IMR-90 (cell line): ENCODE measurements around the gene RTF1. TPM values are rescaled to one million over a fixed set of nuclear protein-coding genes. Genes with fewer than 3 reads are reported as not detected.

Experiments
- ATAC-seq: fragments of 200-7000 bp; cut with Tn5 transposase; 2 replicates; pipeline ENCODE4 v1.9.1; 2020; ENCODE audit warnings: low read depth, mild to moderate bottlenecking, moderate library complexity
- BruUV-seq: library from RNA; stranded (reverse); fragments of 400-500 nt; replicated peaks from 2 replicates; lab custom pipeline; 2021; lab: Mats Ljungman, UMichigan
- CTCF ChIA-PET: fragments of 300-600 bp; formaldehyde crosslinking; extraction: SDS; loops from one replicate; lab custom pipeline; 2021; ENCODE audit warnings: antibody characterized with exemption; lab: Yijun Ruan, JAX
- POLR2A ChIA-PET: fragments of 300-600 bp; sonication (Branson Sonifier 250); formaldehyde crosslinking; loops from one replicate; lab custom pipeline; 2022; ENCODE audit warnings: antibody characterized with exemption; ENCODE audit not compliant: unreplicated experiment; lab: Charles Lee
- DNase-seq: peaks from one replicate; pipeline ENCODE4 v3.0.0; 2013
- H2AFZ ChIP-seq: replicated peaks from 2 replicates; pipeline ENCODE3; 2013; ENCODE audit warnings: low read length, mild to moderate bottlenecking; ENCODE audit not compliant: poor library complexity
- H2AK5ac ChIP-seq: 2 replicates; pipeline ENCODE4 v1.6.1; 2013; ENCODE audit warnings: low read depth, low read length, inconsistent platforms
- H2AK9ac ChIP-seq: replicated peaks from 2 replicates; pipeline ENCODE3; 2013; ENCODE audit warnings: mild to moderate bottlenecking, low read depth, low read length, moderate library complexity; ENCODE audit not compliant: poor library complexity
- H2BK120ac ChIP-seq: 2 replicates; pipeline ENCODE4 v1.6.1; 2013; ENCODE audit warnings: low read depth, low read length, inconsistent platforms
- H2BK15ac ChIP-seq: 3 replicates; pipeline ENCODE4 v1.6.1; 2013; ENCODE audit warnings: low read depth, low read length, inconsistent platforms
- H2BK20ac ChIP-seq: 2 replicates; pipeline ENCODE4 v1.6.1; 2013; ENCODE audit warnings: low read depth, mild to moderate bottlenecking, inconsistent platforms, low read length, moderate library complexity
- H2BK5ac ChIP-seq: 2 replicates; pipeline ENCODE4 v1.6.1; 2013; ENCODE audit warnings: mild to moderate bottlenecking, low read depth, low read length, inconsistent platforms; ENCODE audit not compliant: poor library complexity, severe bottlenecking
- H3K14ac ChIP-seq: replicated peaks from 2 replicates; pipeline ENCODE4 v1.6.1; 2013; ENCODE audit warnings: low read depth, low read length, inconsistent platforms
- H3K18ac ChIP-seq: 2 replicates; pipeline ENCODE4 v1.6.1; 2013; ENCODE audit warnings: low read depth, low read length, control low read depth
- H3K23ac ChIP-seq: 2 replicates; pipeline ENCODE4 v1.6.1; 2013; ENCODE audit warnings: low read depth, low read length, inconsistent platforms
- H3K27ac ChIP-seq: 2 replicates; pipeline ENCODE4 v1.5.1; 2013; ENCODE audit warnings: mild to moderate bottlenecking, control low read depth, low read length; ENCODE audit not compliant: insufficient read depth
- H3K27me3 ChIP-seq: 2 replicates; pipeline ENCODE4 v1.6.1; 2013; ENCODE audit warnings: low read length; ENCODE audit not compliant: control insufficient read depth, insufficient read depth
- H3K36me3 ChIP-seq: 2 replicates; pipeline ENCODE4 v1.6.1; 2013; ENCODE audit warnings: low read length, mixed read lengths; ENCODE audit not compliant: control insufficient read depth, insufficient read depth
- H3K4ac ChIP-seq: 2 replicates; pipeline ENCODE4 v1.6.1; 2013; ENCODE audit warnings: low read depth, low read length, inconsistent platforms
- H3K4me1 ChIP-seq: 2 replicates; pipeline ENCODE4 v1.6.1; 2013; ENCODE audit warnings: low read length, mixed read lengths; ENCODE audit not compliant: control insufficient read depth, insufficient read depth
- H3K4me2 ChIP-seq: 2 replicates; pipeline ENCODE4 v1.6.1; 2013; ENCODE audit warnings: low read depth, mild to moderate bottlenecking, control low read depth, low read length, moderate library complexity
- H3K4me3 ChIP-seq: 2 replicates; pipeline ENCODE4 v1.5.1; 2013; ENCODE audit warnings: low read depth, mild to moderate bottlenecking, control low read depth, low read length, moderate library complexity; ENCODE audit not compliant: insufficient read depth
- H3K56ac ChIP-seq: 2 replicates; pipeline ENCODE4 v1.6.1; 2013; ENCODE audit warnings: low read length, inconsistent platforms; ENCODE audit not compliant: insufficient read depth; ENCODE audit errors: extremely low read depth
- H3K79me1 ChIP-seq, 2 experiments: 2 replicates each; pipeline ENCODE4 v1.6.1; 2013; ENCODE audit warnings: low read length in 2 of 2, inconsistent platforms in 1 of 2, low read depth in 1 of 2
- H3K9ac ChIP-seq: 2 replicates; pipeline ENCODE4 v1.6.1; 2013; ENCODE audit warnings: low read depth, low read length, control low read depth
- H3K9me1 ChIP-seq: 2 replicates; pipeline ENCODE4 v1.6.1; 2013; ENCODE audit warnings: low read length, inconsistent platforms; ENCODE audit not compliant: insufficient read depth
- H3K9me3 ChIP-seq: 2 replicates; pipeline ENCODE4 v1.6.1; 2013; ENCODE audit warnings: low read length; ENCODE audit not compliant: control insufficient read depth, insufficient read depth
- H4K20me1 ChIP-seq: 2 replicates; pipeline ENCODE4 v1.6.1; 2013; ENCODE audit warnings: low read length, inconsistent platforms; ENCODE audit not compliant: insufficient read depth
- H4K5ac ChIP-seq: 2 replicates; pipeline ENCODE4 v1.6.1; 2013; ENCODE audit warnings: mild to moderate bottlenecking, low read depth, low read length, control low read depth
- H4K8ac ChIP-seq, 2 experiments: 2 replicates each; pipeline ENCODE4 v1.6.1; 2013; ENCODE audit warnings: low read depth in 2 of 2, low read length in 2 of 2, control low read depth in 1 of 2, inconsistent platforms in 1 of 2
- H4K91ac ChIP-seq: 2 replicates; pipeline ENCODE4 v1.6.1; 2013; ENCODE audit warnings: low read depth, low read length, inconsistent platforms; ENCODE audit not compliant: insufficient read depth
- BHLHE40 ChIP-seq: fragments of 150-350 bp; IDR thresholded peaks from 2 replicates; pipeline ENCODE4 v1.6.1; 2016; ENCODE audit warnings: mild to moderate bottlenecking, low read depth, low read length
- CEBPB ChIP-seq: IDR thresholded peaks from 2 replicates; pipeline ENCODE4 v1.6.1; 2012; ENCODE audit warnings: low read depth, low read length, improper control_type of control experiment
- CHD1 ChIP-seq: IDR thresholded peaks from 2 replicates; pipeline ENCODE4 v1.6.1; 2012; ENCODE audit warnings: low read depth, low read length, improper control_type of control experiment
- FOS ChIP-seq: fragments of 150-350 bp; IDR thresholded peaks from 2 replicates; pipeline ENCODE4 v1.6.1; 2016; ENCODE audit warnings: low read depth, low read length
- MAFK ChIP-seq: IDR thresholded peaks from 2 replicates; pipeline ENCODE4 v1.6.1; 2012; ENCODE audit warnings: low read depth, low read length, improper control_type of control experiment
- MAZ ChIP-seq: IDR thresholded peaks from 2 replicates; pipeline ENCODE4 v1.6.1; 2012; ENCODE audit warnings: low read depth, mild to moderate bottlenecking, low read length, improper control_type of control experiment, moderate library complexity, borderline replicate concordance
- MXI1 ChIP-seq: IDR thresholded peaks from 2 replicates; pipeline ENCODE4 v1.6.1; 2012; ENCODE audit warnings: low read depth, mild to moderate bottlenecking, low read length, moderate library complexity, borderline replicate concordance
- NFE2L2 ChIP-seq: fragments of 150-350 bp; IDR thresholded peaks from 2 replicates; pipeline ENCODE4 v1.6.1; 2016; ENCODE audit warnings: low read depth, mild to moderate bottlenecking, low read length
- POLR2A ChIP-seq: IDR thresholded peaks from 2 replicates; pipeline ENCODE4 v1.6.1; 2012; ENCODE audit warnings: mild to moderate bottlenecking, low read depth, low read length
- RAD21 ChIP-seq: IDR thresholded peaks from 2 replicates; pipeline ENCODE4 v1.6.1; 2012; ENCODE audit warnings: low read length, improper control_type of control experiment
- RCOR1 ChIP-seq: IDR thresholded peaks from 2 replicates; pipeline ENCODE4 v1.6.1; 2012; ENCODE audit warnings: mild to moderate bottlenecking, low read length, improper control_type of control experiment; ENCODE audit not compliant: insufficient replicate concordance
- RFX5 ChIP-seq: IDR thresholded peaks from 2 replicates; pipeline ENCODE4 v1.8.0; 2012; ENCODE audit warnings: low read depth, mild to moderate bottlenecking, low read length, moderate library complexity
- SMC3 ChIP-seq: fragments of 150-350 bp; IDR thresholded peaks from 2 replicates; pipeline ENCODE4 v1.6.1; 2016; ENCODE audit warnings: low read depth, mild to moderate bottlenecking, antibody characterized with exemption, low read length, moderate library complexity
- WGBS, 2 experiments: methylation state at CpG; one replicate each; pipeline versions ENCODE4 v1.1.5 to v1.1.7; 2013; ENCODE audit warnings: missing lambda C conversion rate in 2 of 2; ENCODE audit not compliant: insufficient read length in 1 of 2; ENCODE audit errors: extremely low coverage in 2 of 2; 5-methylcytosine and 5-hydroxymethylcytosine counted together
- dilution Hi-C: fragments of 300-500 bp; cut with HindIII; formaldehyde crosslinking; loops from one replicate; pipeline ENCODE4 v1.14.3; 2018; ENCODE audit warnings: low sequenced_read_pairs; ENCODE audit not compliant: unreplicated experiment
- in situ Hi-C: fragments of 300-500 bp; cut with MboI; formaldehyde crosslinking; loops from 3 replicates; pipeline ENCODE4 v1.14.3; 2019; ENCODE audit warnings: low sequenced_read_pairs, inconsistent platforms, mixed read lengths
- intact Hi-C: fragments of 100-400 bp; cut with micrococcal nuclease; formaldehyde crosslinking; loops from 2 replicates; pipeline ENCODE4 v1.10.0; 2022
- polyA plus RNA-seq, 3 experiments: library from polyadenylated mRNA; depleted of rRNA; stranded (reverse); fragments of >200 nt; gene quantifications; 2 replicates each; pipeline ENCODE4 v1.2.3, GENCODE V29; 2012; ENCODE audit warnings: low replicate concordance in 1 of 3
- total RNA-seq: library from RNA; depleted of rRNA; stranded (reverse); fragments of >200 nt; gene quantifications from 2 replicates; pipeline ENCODE4 v1.2.3, GENCODE V29; 2012
- TF ChIP-seq, protein P1 (sequence below): fragments of 150-350 bp; IDR thresholded peaks from 2 replicates; pipeline ENCODE4 v1.6.1; 2016; ENCODE audit warnings: low read depth, mild to moderate bottlenecking, low read length, moderate library complexity, borderline replicate concordance
- TF ChIP-seq, protein P2 (sequence below): fragments of 150-350 bp; IDR thresholded peaks from 2 replicates; pipeline ENCODE4 v1.6.1; 2017; ENCODE audit warnings: mild to moderate bottlenecking, antibody characterized with exemption, low read length, low read depth
- TF ChIP-seq, protein P3 (sequence below): conservative IDR thresholded peaks from 2 replicates; pipeline ENCODE4 v1.5.1; 2012; ENCODE audit warnings: mild to moderate bottlenecking, low read depth, low read length, improper control_type of control experiment

Gene RTF1
- total and polyA plus RNA-seq, 2 of the 4 experiments (the other 2 are of a cell fraction) = 15.1 to 24.3 TPM

DNA sequence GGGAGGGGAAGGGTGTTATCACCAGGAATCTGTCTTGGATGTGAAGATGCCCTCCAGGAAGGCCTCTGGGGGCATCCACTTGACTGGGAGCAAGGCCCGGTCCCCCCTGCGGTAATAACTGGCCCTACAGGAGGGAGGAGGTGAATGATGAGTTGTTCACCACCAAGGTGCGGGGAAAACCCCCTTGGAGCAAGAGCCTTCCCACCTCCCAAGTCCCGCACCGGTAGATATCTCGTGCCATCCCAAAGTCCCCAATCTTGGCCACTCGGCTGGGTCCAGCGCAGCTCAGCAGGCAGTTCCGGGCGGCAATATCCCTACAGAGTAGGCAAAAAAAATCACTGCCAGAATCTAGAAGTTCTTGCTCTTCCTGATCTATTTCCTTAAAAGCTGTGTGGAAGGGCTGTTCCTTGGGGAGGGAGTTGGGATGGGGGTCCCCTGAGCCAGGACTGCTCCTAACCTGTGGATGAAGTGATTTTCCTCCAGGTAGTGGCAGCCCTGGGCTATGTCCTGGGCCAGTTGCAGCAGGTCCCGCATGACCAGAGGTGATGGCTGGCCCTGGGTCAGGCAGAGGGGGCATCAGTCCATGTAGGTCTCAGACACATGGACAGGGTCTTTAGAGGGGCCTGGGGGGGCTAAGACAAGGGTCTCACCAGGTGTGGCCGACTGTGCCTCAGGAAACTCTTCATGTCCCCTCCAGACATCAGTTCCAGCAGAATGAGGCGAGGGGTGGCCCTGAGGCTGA is 88.0 kb downstream of the RTF1 start:
- WGBS, 2 experiments = 92% methylated on average over 4 of the region's 13 CpGs; no CpG with 5 or more reads in 1 of the 2 experiments

More for the DNA sequence above, 88.0 kb downstream of the RTF1 start:
- Histone ChIP-seq H2AK5ac (no peak overlapping the region), H3K27ac (no peak overlapping the region), H2BK15ac (no peak overlapping the region), H3K4me1 (peaks cover 2% of the 10 kb centered on the region; the same call in 1 of the 2 replicates), H3K18ac (no peak overlapping the region), H2AFZ (no peak overlapping the region), H4K8ac (no peak overlapping the region), H3K9me1 (no peaks in the 10 kb centered on the region), H3K4me2 (no peak overlapping the region), H3K36me3 (no peaks in the 10 kb centered on the region), H4K91ac (no peak overlapping the region), H3K27me3 (peaks cover 20% of the 10 kb centered on the region), H2BK5ac (no peak overlapping the region), H3K79me1 (no peaks in the 10 kb centered on the region), H3K9ac (no peak overlapping the region), H4K5ac (no peak overlapping the region), H2AK9ac (no peak overlapping the region), H3K4me3 (no peak overlapping the region), H3K9me3 (no peaks in the 10 kb centered on the region), H2BK120ac (no peak overlapping the region), H2BK20ac (no peak overlapping the region), H3K56ac (no peak overlapping the region), H3K23ac (no peak overlapping the region), H3K4ac (no peak overlapping the region), H4K20me1 (peaks cover 4% of the 10 kb centered on the region; the same call in 1 of the 2 replicates), H3K14ac (no peak overlapping the region)
- ATAC-seq (no peak), DNase-seq (no peak)
- TF ChIP-seq RFX5 (no peak), BHLHE40 (no peak), FOS (no peak), MAZ (no peak), RAD21 (no peak), CHD1 (no peak), CEBPB (no peak), MAFK (no peak), MXI1 (no peak), POLR2A (no peak), SMC3 (no peak), RCOR1 (no peak), NFE2L2 (no peak)
- TF ChIP-seq, protein P1, sequence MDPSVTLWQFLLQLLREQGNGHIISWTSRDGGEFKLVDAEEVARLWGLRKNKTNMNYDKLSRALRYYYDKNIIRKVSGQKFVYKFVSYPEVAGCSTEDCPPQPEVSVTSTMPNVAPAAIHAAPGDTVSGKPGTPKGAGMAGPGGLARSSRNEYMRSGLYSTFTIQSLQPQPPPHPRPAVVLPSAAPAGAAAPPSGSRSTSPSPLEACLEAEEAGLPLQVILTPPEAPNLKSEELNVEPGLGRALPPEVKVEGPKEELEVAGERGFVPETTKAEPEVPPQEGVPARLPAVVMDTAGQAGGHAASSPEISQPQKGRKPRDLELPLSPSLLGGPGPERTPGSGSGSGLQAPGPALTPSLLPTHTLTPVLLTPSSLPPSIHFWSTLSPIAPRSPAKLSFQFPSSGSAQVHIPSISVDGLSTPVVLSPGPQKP = no peak
- TF ChIP-seq, protein P2, sequence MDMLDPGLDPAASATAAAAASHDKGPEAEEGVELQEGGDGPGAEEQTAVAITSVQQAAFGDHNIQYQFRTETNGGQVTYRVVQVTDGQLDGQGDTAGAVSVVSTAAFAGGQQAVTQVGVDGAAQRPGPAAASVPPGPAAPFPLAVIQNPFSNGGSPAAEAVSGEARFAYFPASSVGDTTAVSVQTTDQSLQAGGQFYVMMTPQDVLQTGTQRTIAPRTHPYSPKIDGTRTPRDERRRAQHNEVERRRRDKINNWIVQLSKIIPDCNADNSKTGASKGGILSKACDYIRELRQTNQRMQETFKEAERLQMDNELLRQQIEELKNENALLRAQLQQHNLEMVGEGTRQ = no peak
- TF ChIP-seq, protein P3, sequence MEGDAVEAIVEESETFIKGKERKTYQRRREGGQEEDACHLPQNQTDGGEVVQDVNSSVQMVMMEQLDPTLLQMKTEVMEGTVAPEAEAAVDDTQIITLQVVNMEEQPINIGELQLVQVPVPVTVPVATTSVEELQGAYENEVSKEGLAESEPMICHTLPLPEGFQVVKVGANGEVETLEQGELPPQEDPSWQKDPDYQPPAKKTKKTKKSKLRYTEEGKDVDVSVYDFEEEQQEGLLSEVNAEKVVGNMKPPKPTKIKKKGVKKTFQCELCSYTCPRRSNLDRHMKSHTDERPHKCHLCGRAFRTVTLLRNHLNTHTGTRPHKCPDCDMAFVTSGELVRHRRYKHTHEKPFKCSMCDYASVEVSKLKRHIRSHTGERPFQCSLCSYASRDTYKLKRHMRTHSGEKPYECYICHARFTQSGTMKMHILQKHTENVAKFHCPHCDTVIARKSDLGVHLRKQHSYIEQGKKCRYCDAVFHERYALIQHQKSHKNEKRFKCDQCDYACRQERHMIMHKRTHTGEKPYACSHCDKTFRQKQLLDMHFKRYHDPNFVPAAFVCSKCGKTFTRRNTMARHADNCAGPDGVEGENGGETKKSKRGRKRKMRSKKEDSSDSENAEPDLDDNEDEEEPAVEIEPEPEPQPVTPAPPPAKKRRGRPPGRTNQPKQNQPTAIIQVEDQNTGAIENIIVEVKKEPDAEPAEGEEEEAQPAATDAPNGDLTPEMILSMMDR = no peak
- ChIA-PET CTCF (no interaction called here), POLR2A (no interaction called here)
- in situ Hi-C loops = no loop called here
- intact Hi-C loops = no loop called here
- BruUV-seq = no TSS peak
- dilution Hi-C loops = no loop called here
